Measurements from ENCODE around the gene NDOR1.

Gene NDOR1

DNA sequence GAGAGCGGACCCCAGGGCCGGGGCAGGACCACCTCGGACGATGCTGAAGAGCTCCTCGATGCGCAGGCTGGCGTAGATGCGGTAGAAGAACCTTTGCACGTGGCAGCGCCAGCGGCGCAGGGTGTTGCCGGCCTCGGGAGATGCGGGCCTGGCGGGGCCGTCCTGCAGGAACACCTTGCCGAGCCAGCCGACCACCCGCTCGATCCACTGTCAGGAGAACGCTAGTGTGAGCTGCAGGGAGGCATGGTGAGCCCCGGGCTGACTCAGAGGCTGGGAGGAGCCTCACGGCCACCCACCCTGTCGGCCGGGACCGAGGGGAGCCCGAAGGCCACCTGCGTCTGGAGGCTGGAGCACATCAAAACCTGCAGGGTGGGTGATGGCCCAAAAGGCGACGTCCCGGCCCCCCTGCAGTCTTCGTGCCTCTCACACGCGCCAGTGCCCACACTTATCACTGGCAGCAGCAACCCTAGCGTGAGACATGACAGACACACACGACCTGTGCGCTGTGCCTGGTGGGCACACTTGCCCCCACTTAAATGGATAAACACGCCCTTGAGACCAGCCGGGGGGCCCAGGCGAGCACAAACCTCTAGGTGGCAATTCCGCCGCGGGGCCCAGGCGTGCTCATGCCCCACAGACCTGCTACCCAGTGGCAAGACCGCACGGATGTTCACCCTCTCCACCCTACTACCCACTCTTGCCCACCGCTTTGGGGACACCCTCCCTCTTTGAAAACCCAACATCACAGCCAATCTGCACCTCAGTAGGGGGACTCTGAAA is 20.4 kb upstream of the NDOR1 start:
- no peak for DNase-seq (ENCODE audit: low read depth in 1 of 2, low spot score in 1 of 2)
- H3K27ac ChIP-seq (replicated peaks): no peak overlapping the region
- TF ChIP-seq, protein P1, sequence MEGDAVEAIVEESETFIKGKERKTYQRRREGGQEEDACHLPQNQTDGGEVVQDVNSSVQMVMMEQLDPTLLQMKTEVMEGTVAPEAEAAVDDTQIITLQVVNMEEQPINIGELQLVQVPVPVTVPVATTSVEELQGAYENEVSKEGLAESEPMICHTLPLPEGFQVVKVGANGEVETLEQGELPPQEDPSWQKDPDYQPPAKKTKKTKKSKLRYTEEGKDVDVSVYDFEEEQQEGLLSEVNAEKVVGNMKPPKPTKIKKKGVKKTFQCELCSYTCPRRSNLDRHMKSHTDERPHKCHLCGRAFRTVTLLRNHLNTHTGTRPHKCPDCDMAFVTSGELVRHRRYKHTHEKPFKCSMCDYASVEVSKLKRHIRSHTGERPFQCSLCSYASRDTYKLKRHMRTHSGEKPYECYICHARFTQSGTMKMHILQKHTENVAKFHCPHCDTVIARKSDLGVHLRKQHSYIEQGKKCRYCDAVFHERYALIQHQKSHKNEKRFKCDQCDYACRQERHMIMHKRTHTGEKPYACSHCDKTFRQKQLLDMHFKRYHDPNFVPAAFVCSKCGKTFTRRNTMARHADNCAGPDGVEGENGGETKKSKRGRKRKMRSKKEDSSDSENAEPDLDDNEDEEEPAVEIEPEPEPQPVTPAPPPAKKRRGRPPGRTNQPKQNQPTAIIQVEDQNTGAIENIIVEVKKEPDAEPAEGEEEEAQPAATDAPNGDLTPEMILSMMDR (IDR thresholded peaks at IDR 0.05; ENCODE audit: insufficient read depth, low read length): no peak
- TF ChIP-seq, protein P2, sequence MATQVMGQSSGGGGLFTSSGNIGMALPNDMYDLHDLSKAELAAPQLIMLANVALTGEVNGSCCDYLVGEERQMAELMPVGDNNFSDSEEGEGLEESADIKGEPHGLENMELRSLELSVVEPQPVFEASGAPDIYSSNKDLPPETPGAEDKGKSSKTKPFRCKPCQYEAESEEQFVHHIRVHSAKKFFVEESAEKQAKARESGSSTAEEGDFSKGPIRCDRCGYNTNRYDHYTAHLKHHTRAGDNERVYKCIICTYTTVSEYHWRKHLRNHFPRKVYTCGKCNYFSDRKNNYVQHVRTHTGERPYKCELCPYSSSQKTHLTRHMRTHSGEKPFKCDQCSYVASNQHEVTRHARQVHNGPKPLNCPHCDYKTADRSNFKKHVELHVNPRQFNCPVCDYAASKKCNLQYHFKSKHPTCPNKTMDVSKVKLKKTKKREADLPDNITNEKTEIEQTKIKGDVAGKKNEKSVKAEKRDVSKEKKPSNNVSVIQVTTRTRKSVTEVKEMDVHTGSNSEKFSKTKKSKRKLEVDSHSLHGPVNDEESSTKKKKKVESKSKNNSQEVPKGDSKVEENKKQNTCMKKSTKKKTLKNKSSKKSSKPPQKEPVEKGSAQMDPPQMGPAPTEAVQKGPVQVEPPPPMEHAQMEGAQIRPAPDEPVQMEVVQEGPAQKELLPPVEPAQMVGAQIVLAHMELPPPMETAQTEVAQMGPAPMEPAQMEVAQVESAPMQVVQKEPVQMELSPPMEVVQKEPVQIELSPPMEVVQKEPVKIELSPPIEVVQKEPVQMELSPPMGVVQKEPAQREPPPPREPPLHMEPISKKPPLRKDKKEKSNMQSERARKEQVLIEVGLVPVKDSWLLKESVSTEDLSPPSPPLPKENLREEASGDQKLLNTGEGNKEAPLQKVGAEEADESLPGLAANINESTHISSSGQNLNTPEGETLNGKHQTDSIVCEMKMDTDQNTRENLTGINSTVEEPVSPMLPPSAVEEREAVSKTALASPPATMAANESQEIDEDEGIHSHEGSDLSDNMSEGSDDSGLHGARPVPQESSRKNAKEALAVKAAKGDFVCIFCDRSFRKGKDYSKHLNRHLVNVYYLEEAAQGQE (IDR thresholded peaks at IDR 0.05; ENCODE audit: insufficient replicate concordance, low read depth): no peak
- TF ChIP-seq POLR2AphosphoS5 (IDR thresholded peaks at IDR 0.05; ENCODE audit: low read depth) (no peak), GABPA (IDR thresholded peaks at IDR 0.05; ENCODE audit: low read depth) (no peak), SPI1 (IDR thresholded peaks at IDR 0.05; ENCODE audit: borderline replicate concordance, low read depth) (no peak)
- no peaks in the 10 kb centered on the region for H3K27me3 ChIP-seq (ENCODE audit: insufficient read depth, poor library complexity, severe bottlenecking)
- no peak overlapping the region for H3K4me3 ChIP-seq (replicated peaks; ENCODE audit: insufficient read depth, low read length)

DNA sequence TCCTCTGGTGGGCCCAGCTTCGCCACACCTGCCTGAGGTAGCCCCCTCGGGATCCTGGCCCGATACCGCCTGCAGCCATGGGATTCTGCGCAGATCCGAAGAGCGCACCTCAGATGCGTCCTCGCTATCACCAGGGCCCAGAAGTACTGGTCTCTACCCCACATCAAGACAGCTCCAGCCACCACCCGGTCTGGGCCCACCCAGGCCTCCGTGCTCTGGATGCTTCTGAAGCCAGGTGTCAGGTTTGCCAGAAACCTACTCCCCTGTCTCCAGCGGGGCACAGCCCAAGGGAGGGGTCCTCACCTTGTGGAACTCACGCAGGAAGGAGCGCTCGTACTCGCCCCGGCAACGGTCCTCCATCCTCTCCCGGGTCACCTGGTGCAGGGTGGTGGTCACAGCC is 19.6 kb upstream of the NDOR1 start:
- DNase-seq (ENCODE audit: low read depth in 1 of 2, low spot score in 1 of 2): no peak
- no peak overlapping the region for H3K27ac ChIP-seq (replicated peaks)
- H3K4me3 ChIP-seq (replicated peaks; ENCODE audit: insufficient read depth, low read length): no peak overlapping the region
- H3K27me3 ChIP-seq (ENCODE audit: insufficient read depth, poor library complexity, severe bottlenecking): no peaks in the 10 kb centered on the region
- no peak for TF ChIP-seq GABPA (IDR thresholded peaks at IDR 0.05; ENCODE audit: low read depth)
- TF ChIP-seq, protein P1 (IDR thresholded peaks at IDR 0.05; ENCODE audit: insufficient read depth, low read length): no peak
- TF ChIP-seq SPI1 (IDR thresholded peaks at IDR 0.05; ENCODE audit: borderline replicate concordance, low read depth): no peak
- TF ChIP-seq, protein P2 (IDR thresholded peaks at IDR 0.05; ENCODE audit: insufficient replicate concordance, low read depth): no peak
- TF ChIP-seq POLR2AphosphoS5 (IDR thresholded peaks at IDR 0.05; ENCODE audit: low read depth): no peak

GRCh38 chr9:137186385-137186784 is 19.1 kb upstream of the NDOR1 start:
- Histone ChIP-seq H3K4me3 (replicated peaks; ENCODE audit: insufficient read depth, low read length) (no peak overlapping the region), H3K27me3 (ENCODE audit: insufficient read depth, poor library complexity, severe bottlenecking) (no peaks in the 10 kb centered on the region), H3K27ac (replicated peaks) (no peak overlapping the region)
- TF ChIP-seq, protein P1 (IDR thresholded peaks at IDR 0.05; ENCODE audit: insufficient read depth, low read length): no peak
- TF ChIP-seq GABPA (IDR thresholded peaks at IDR 0.05; ENCODE audit: low read depth) (no peak), SPI1 (IDR thresholded peaks at IDR 0.05; ENCODE audit: borderline replicate concordance, low read depth) (no peak), POLR2AphosphoS5 (IDR thresholded peaks at IDR 0.05; ENCODE audit: low read depth) (no peak)
- TF ChIP-seq, protein P2 (IDR thresholded peaks at IDR 0.05; ENCODE audit: insufficient replicate concordance, low read depth): no peak
- no peak for DNase-seq (ENCODE audit: low read depth in 1 of 2, low spot score in 1 of 2)

All from HL-60 (cell line).